Erythroblast (primary cell): ENCODE results near the gene SYDE1.
"Not testable (repeated sequence)": the region's sequence is repeated elsewhere in the genome, so short reads cannot be mapped to it uniquely, and the experiment has no call there.

Experiments used
- GATA1 ChIP-seq: IDR thresholded peaks from 2 replicates; pipeline ENCODE4 v1.6.1; 2011; ENCODE audit warnings: low read depth, mild to moderate bottlenecking, control low read depth, low read length, moderate library complexity
- POLR2A ChIP-seq: IDR thresholded peaks from 2 replicates; pipeline ENCODE4 v1.6.1; 2011; ENCODE audit warnings: mild to moderate bottlenecking, low read length

DNA sequence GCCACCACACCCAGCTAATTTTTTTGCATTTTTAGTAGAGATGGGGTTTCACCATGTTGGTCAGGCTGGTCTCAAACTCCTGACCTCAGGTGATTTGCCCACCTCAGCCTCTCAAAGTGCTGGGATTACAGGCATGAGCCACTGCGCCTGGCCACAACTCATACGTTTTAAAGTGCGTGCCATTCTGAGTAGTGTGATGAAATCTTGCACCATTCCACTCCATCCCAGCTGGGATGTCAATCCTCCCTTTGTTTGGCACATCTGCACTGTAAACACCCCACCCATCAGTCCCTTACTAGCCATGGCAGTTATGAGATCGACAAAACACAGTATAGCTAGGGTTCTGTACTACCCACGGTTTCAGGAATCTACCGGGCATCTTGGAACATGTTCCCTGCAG, 9.2 kb upstream of the SYDE1 start:
- TF ChIP-seq POLR2A, GATA1: not testable (repeated sequence)
